IMR-90 (cell line): Measurements from ENCODE around the gene AGBL5. TPM values are rescaled to one million over a fixed set of nuclear protein-coding genes. Genes with fewer than 3 reads are reported as not detected.

Experiments
- ATAC-seq: fragments of 200-7000 bp; cut with Tn5 transposase; 2 replicates; pipeline ENCODE4 v1.9.1; 2020; ENCODE audit warnings: low read depth, mild to moderate bottlenecking, moderate library complexity
- BruUV-seq: library from RNA; stranded (reverse); fragments of 400-500 nt; replicated peaks from 2 replicates; lab custom pipeline; 2021; lab: Mats Ljungman, UMichigan
- CTCF ChIA-PET: fragments of 300-600 bp; formaldehyde crosslinking; extraction: SDS; loops from one replicate; lab custom pipeline; 2021; ENCODE audit warnings: antibody characterized with exemption; lab: Yijun Ruan, JAX
- POLR2A ChIA-PET: fragments of 300-600 bp; sonication (Branson Sonifier 250); formaldehyde crosslinking; loops from one replicate; lab custom pipeline; 2022; ENCODE audit warnings: antibody characterized with exemption; ENCODE audit not compliant: unreplicated experiment; lab: Charles Lee
- DNase-seq: peaks from one replicate; pipeline ENCODE4 v3.0.0; 2013
- H2AFZ ChIP-seq: replicated peaks from 2 replicates; pipeline ENCODE3; 2013; ENCODE audit warnings: low read length, mild to moderate bottlenecking; ENCODE audit not compliant: poor library complexity
- H2AK5ac ChIP-seq: 2 replicates; pipeline ENCODE4 v1.6.1; 2013; ENCODE audit warnings: low read depth, low read length, inconsistent platforms
- H2AK9ac ChIP-seq: replicated peaks from 2 replicates; pipeline ENCODE3; 2013; ENCODE audit warnings: mild to moderate bottlenecking, low read depth, low read length, moderate library complexity; ENCODE audit not compliant: poor library complexity
- H2BK120ac ChIP-seq: 2 replicates; pipeline ENCODE4 v1.6.1; 2013; ENCODE audit warnings: low read depth, low read length, inconsistent platforms
- H2BK15ac ChIP-seq: 3 replicates; pipeline ENCODE4 v1.6.1; 2013; ENCODE audit warnings: low read depth, low read length, inconsistent platforms
- H2BK20ac ChIP-seq: 2 replicates; pipeline ENCODE4 v1.6.1; 2013; ENCODE audit warnings: low read depth, mild to moderate bottlenecking, inconsistent platforms, low read length, moderate library complexity
- H2BK5ac ChIP-seq: 2 replicates; pipeline ENCODE4 v1.6.1; 2013; ENCODE audit warnings: mild to moderate bottlenecking, low read depth, low read length, inconsistent platforms; ENCODE audit not compliant: poor library complexity, severe bottlenecking
- H3K14ac ChIP-seq: replicated peaks from 2 replicates; pipeline ENCODE4 v1.6.1; 2013; ENCODE audit warnings: low read depth, low read length, inconsistent platforms
- H3K18ac ChIP-seq: 2 replicates; pipeline ENCODE4 v1.6.1; 2013; ENCODE audit warnings: low read depth, low read length, control low read depth
- H3K23ac ChIP-seq: 2 replicates; pipeline ENCODE4 v1.6.1; 2013; ENCODE audit warnings: low read depth, low read length, inconsistent platforms
- H3K27ac ChIP-seq: 2 replicates; pipeline ENCODE4 v1.5.1; 2013; ENCODE audit warnings: mild to moderate bottlenecking, control low read depth, low read length; ENCODE audit not compliant: insufficient read depth
- H3K27me3 ChIP-seq: 2 replicates; pipeline ENCODE4 v1.6.1; 2013; ENCODE audit warnings: low read length; ENCODE audit not compliant: control insufficient read depth, insufficient read depth
- H3K36me3 ChIP-seq: 2 replicates; pipeline ENCODE4 v1.6.1; 2013; ENCODE audit warnings: low read length, mixed read lengths; ENCODE audit not compliant: control insufficient read depth, insufficient read depth
- H3K4ac ChIP-seq: 2 replicates; pipeline ENCODE4 v1.6.1; 2013; ENCODE audit warnings: low read depth, low read length, inconsistent platforms
- H3K4me1 ChIP-seq: 2 replicates; pipeline ENCODE4 v1.6.1; 2013; ENCODE audit warnings: low read length, mixed read lengths; ENCODE audit not compliant: control insufficient read depth, insufficient read depth
- H3K4me2 ChIP-seq: 2 replicates; pipeline ENCODE4 v1.6.1; 2013; ENCODE audit warnings: low read depth, mild to moderate bottlenecking, control low read depth, low read length, moderate library complexity
- H3K4me3 ChIP-seq: 2 replicates; pipeline ENCODE4 v1.5.1; 2013; ENCODE audit warnings: low read depth, mild to moderate bottlenecking, control low read depth, low read length, moderate library complexity; ENCODE audit not compliant: insufficient read depth
- H3K56ac ChIP-seq: 2 replicates; pipeline ENCODE4 v1.6.1; 2013; ENCODE audit warnings: low read length, inconsistent platforms; ENCODE audit not compliant: insufficient read depth; ENCODE audit errors: extremely low read depth
- H3K79me1 ChIP-seq, 2 experiments: 2 replicates each; pipeline ENCODE4 v1.6.1; 2013; ENCODE audit warnings: low read length in 2 of 2, inconsistent platforms in 1 of 2, low read depth in 1 of 2
- H3K9ac ChIP-seq: 2 replicates; pipeline ENCODE4 v1.6.1; 2013; ENCODE audit warnings: low read depth, low read length, control low read depth
- H3K9me1 ChIP-seq: 2 replicates; pipeline ENCODE4 v1.6.1; 2013; ENCODE audit warnings: low read length, inconsistent platforms; ENCODE audit not compliant: insufficient read depth
- H3K9me3 ChIP-seq: 2 replicates; pipeline ENCODE4 v1.6.1; 2013; ENCODE audit warnings: low read length; ENCODE audit not compliant: control insufficient read depth, insufficient read depth
- H4K20me1 ChIP-seq: 2 replicates; pipeline ENCODE4 v1.6.1; 2013; ENCODE audit warnings: low read length, inconsistent platforms; ENCODE audit not compliant: insufficient read depth
- H4K5ac ChIP-seq: 2 replicates; pipeline ENCODE4 v1.6.1; 2013; ENCODE audit warnings: mild to moderate bottlenecking, low read depth, low read length, control low read depth
- H4K8ac ChIP-seq, 2 experiments: 2 replicates each; pipeline ENCODE4 v1.6.1; 2013; ENCODE audit warnings: low read depth in 2 of 2, low read length in 2 of 2, control low read depth in 1 of 2, inconsistent platforms in 1 of 2
- H4K91ac ChIP-seq: 2 replicates; pipeline ENCODE4 v1.6.1; 2013; ENCODE audit warnings: low read depth, low read length, inconsistent platforms; ENCODE audit not compliant: insufficient read depth
- BHLHE40 ChIP-seq: fragments of 150-350 bp; IDR thresholded peaks from 2 replicates; pipeline ENCODE4 v1.6.1; 2016; ENCODE audit warnings: mild to moderate bottlenecking, low read depth, low read length
- CEBPB ChIP-seq: IDR thresholded peaks from 2 replicates; pipeline ENCODE4 v1.6.1; 2012; ENCODE audit warnings: low read depth, low read length, improper control_type of control experiment
- CHD1 ChIP-seq: IDR thresholded peaks from 2 replicates; pipeline ENCODE4 v1.6.1; 2012; ENCODE audit warnings: low read depth, low read length, improper control_type of control experiment
- CTCF ChIP-seq: conservative IDR thresholded peaks from 2 replicates; pipeline ENCODE4 v1.5.1; 2012; ENCODE audit warnings: mild to moderate bottlenecking, low read depth, low read length, improper control_type of control experiment
- ELK1 ChIP-seq: fragments of 150-350 bp; IDR thresholded peaks from 2 replicates; pipeline ENCODE4 v1.6.1; 2016; ENCODE audit warnings: low read depth, mild to moderate bottlenecking, low read length, moderate library complexity, borderline replicate concordance
- MAZ ChIP-seq: IDR thresholded peaks from 2 replicates; pipeline ENCODE4 v1.6.1; 2012; ENCODE audit warnings: low read depth, mild to moderate bottlenecking, low read length, improper control_type of control experiment, moderate library complexity, borderline replicate concordance
- MXI1 ChIP-seq: IDR thresholded peaks from 2 replicates; pipeline ENCODE4 v1.6.1; 2012; ENCODE audit warnings: low read depth, mild to moderate bottlenecking, low read length, moderate library complexity, borderline replicate concordance
- NFE2L2 ChIP-seq: fragments of 150-350 bp; IDR thresholded peaks from 2 replicates; pipeline ENCODE4 v1.6.1; 2016; ENCODE audit warnings: low read depth, mild to moderate bottlenecking, low read length
- POLR2A ChIP-seq: IDR thresholded peaks from 2 replicates; pipeline ENCODE4 v1.6.1; 2012; ENCODE audit warnings: mild to moderate bottlenecking, low read depth, low read length
- RAD21 ChIP-seq: IDR thresholded peaks from 2 replicates; pipeline ENCODE4 v1.6.1; 2012; ENCODE audit warnings: low read length, improper control_type of control experiment
- RCOR1 ChIP-seq: IDR thresholded peaks from 2 replicates; pipeline ENCODE4 v1.6.1; 2012; ENCODE audit warnings: mild to moderate bottlenecking, low read length, improper control_type of control experiment; ENCODE audit not compliant: insufficient replicate concordance
- RFX5 ChIP-seq: IDR thresholded peaks from 2 replicates; pipeline ENCODE4 v1.8.0; 2012; ENCODE audit warnings: low read depth, mild to moderate bottlenecking, low read length, moderate library complexity
- SMC3 ChIP-seq: fragments of 150-350 bp; IDR thresholded peaks from 2 replicates; pipeline ENCODE4 v1.6.1; 2016; ENCODE audit warnings: low read depth, mild to moderate bottlenecking, antibody characterized with exemption, low read length, moderate library complexity
- WGBS, 2 experiments: methylation state at CpG; one replicate each; pipeline versions ENCODE4 v1.1.5 to v1.1.7; 2013; ENCODE audit warnings: missing lambda C conversion rate in 2 of 2; ENCODE audit not compliant: insufficient read length in 1 of 2; ENCODE audit errors: extremely low coverage in 2 of 2; 5-methylcytosine and 5-hydroxymethylcytosine counted together
- dilution Hi-C: fragments of 300-500 bp; cut with HindIII; formaldehyde crosslinking; loops from one replicate; pipeline ENCODE4 v1.14.3; 2018; ENCODE audit warnings: low sequenced_read_pairs; ENCODE audit not compliant: unreplicated experiment
- in situ Hi-C: fragments of 300-500 bp; cut with MboI; formaldehyde crosslinking; loops from 3 replicates; pipeline ENCODE4 v1.14.3; 2019; ENCODE audit warnings: low sequenced_read_pairs, inconsistent platforms, mixed read lengths
- intact Hi-C: fragments of 100-400 bp; cut with micrococcal nuclease; formaldehyde crosslinking; loops from 2 replicates; pipeline ENCODE4 v1.10.0; 2022
- polyA plus RNA-seq, 3 experiments: library from polyadenylated mRNA; depleted of rRNA; stranded (reverse); fragments of >200 nt; gene quantifications; 2 replicates each; pipeline ENCODE4 v1.2.3, GENCODE V29; 2012; ENCODE audit warnings: low replicate concordance in 1 of 3
- total RNA-seq: library from RNA; depleted of rRNA; stranded (reverse); fragments of >200 nt; gene quantifications from 2 replicates; pipeline ENCODE4 v1.2.3, GENCODE V29; 2012

The AGBL5 gene
- total and polyA plus RNA-seq, 2 of the 4 experiments (the other 2 are of a cell fraction) = 19.0 to 26.2 TPM

GRCh38 chr2:27025861-27026851 is 25.3 kb upstream of the AGBL5 start:
- in situ Hi-C loops (no loop called here), intact Hi-C loops (no loop called here), dilution Hi-C loops (no loop called here)
- ATAC-seq = no peak
- no peaks in the 10 kb centered on the region for H3K9me3 ChIP-seq
- no peak overlapping the region for H4K91ac ChIP-seq
- H2AK9ac ChIP-seq = no peak overlapping the region
- peaks cover 11% of the 10 kb centered on the region for H3K9me1 ChIP-seq
- H3K9ac ChIP-seq = no peak overlapping the region
- H2BK120ac ChIP-seq = no peak overlapping the region
- CTCF ChIA-PET = no interaction called here
- BruUV-seq = no TSS peak
- H3K79me1 ChIP-seq = peaks cover 25 to 54% of the 10 kb centered on the region in 2 experiments
- H3K36me3 ChIP-seq = peaks cover 44% of the 10 kb centered on the region
- no peak overlapping the region for H2BK15ac ChIP-seq
- H3K14ac ChIP-seq = no peak overlapping the region
- POLR2A ChIA-PET = no interaction called here
- H4K5ac ChIP-seq = no peak overlapping the region
- H2AK5ac ChIP-seq = no peak overlapping the region
- H3K4me3 ChIP-seq = no peak overlapping the region
- no peak overlapping the region for H2BK20ac ChIP-seq
- no peak overlapping the region for H3K56ac ChIP-seq
- no peak overlapping the region for H2AFZ ChIP-seq
- no peak overlapping the region for H3K27ac ChIP-seq
- no peak overlapping the region for H3K4me2 ChIP-seq
- H3K4me1 ChIP-seq = peaks cover 6% of the 10 kb centered on the region; the same call in 1 of the 2 replicates
- no peak for TF ChIP-seq BHLHE40
- TF ChIP-seq RAD21 = no peak
- no peak for TF ChIP-seq CEBPB
- TF ChIP-seq MXI1 = no peak
- no peak for TF ChIP-seq CTCF
- TF ChIP-seq MAZ = no peak
- TF ChIP-seq POLR2A = no peak
- no peak for TF ChIP-seq NFE2L2
- TF ChIP-seq ELK1 = no peak
- TF ChIP-seq RFX5 = no peak
- no peak for TF ChIP-seq CHD1
- TF ChIP-seq SMC3 = no peak
- TF ChIP-seq RCOR1 = no peak
- no peak overlapping the region for H3K18ac ChIP-seq
- no peak overlapping the region for H2BK5ac ChIP-seq
- no peak overlapping the region for H3K4ac ChIP-seq
- DNase-seq = no peak
- H3K27me3 ChIP-seq = no peaks in the 10 kb centered on the region
- H4K20me1 ChIP-seq = peaks cover 16% of the 10 kb centered on the region; the same call in 1 of the 2 replicates
- WGBS, 2 experiments = 92% methylated on average over 6 of the region's 24 CpGs; no CpG with 5 or more reads in 1 of the 2 experiments
- H3K23ac ChIP-seq = no peak overlapping the region
- no peak overlapping the region for H4K8ac ChIP-seq
